NCI-H524 (cell line): Measurements from ENCODE around the gene TMCC2.
"Not testable (repeated sequence)": the region's sequence is repeated elsewhere in the genome, so short reads cannot be mapped to it uniquely, and the experiment has no call there.

Experiments used
- DNase-seq, 2 experiments: peaks; one replicate each; lab custom pipeline; 2025; lab: John Stamatoyannopoulos, UW

Gene TMCC2

DNA sequence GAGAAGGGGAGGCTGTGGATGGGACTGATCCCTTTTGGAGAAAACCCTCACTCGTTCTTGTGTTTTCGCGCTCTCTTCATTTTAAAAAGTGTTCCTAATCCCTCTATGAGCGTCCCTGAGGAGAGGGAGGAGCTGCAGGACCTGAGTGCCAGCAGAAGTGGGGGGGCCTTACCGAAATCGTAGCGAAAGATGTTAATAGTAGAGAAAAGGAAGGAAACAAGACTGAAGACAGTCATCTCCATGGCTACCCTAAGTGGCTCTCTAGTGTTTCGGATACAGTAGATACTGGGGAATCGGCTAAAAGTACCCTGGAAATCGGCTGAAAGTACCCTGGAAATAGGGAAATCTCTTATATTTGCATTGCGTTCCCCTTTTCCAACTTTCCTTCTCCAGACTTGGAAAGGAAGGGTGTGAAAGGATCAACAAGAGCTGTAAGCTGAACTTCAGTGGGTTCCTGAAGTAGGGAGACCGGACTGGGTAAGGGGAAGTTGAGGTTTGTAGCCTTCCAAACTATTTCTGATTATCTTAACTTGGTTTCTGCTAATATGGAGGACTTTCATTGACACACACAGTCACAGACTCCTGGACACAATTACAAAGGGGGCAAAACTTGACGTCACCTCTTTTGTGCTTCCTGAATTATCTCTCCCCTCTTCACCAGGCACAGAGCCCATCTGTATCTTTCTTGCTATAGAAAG, 15.8 kb upstream of the TMCC2 start:
- no peak for DNase-seq

DNA sequence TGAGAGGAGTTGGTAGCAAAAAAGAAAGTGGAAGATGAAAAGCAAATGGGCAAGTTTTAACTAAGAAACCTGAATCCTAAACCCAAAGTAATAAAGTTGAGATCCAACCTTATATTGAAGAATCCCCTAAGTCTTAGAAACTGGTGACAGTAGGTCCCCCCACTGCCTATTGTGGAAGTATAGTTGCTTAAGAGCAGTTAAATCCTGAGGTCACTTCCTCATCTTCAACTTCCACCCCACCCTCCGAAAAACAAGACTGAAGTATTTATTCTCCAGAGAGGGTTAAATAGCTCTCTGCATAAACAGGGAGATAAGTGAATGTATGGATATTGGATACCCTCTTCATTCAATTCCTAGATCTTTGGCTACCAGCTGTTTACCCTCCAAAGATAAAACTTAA, 13.0 kb upstream of the TMCC2 start:
- peak in 1 of 2 experiments; percentile 61 for DNase-seq

DNA sequence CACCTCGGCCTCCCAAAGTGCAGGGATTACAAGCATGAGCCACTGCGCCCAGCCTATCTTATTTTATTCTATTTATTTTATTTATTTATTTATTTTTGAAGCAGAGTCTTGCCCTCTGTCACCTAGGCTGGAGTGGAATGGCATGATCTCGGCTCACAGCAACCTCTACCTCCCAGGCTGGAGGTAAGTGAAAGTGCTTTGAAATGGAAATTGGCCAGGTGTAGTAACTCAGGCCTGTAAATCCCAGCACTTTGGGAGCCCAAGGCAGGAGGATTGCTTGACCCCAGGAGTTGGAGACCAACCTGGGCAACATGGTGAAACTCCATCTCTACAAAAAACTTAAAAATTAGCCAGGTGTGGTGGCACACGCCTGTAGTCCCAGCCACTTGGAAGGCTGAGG, 11.2 kb upstream of the TMCC2 start:
- DNase-seq: no peak

DNA sequence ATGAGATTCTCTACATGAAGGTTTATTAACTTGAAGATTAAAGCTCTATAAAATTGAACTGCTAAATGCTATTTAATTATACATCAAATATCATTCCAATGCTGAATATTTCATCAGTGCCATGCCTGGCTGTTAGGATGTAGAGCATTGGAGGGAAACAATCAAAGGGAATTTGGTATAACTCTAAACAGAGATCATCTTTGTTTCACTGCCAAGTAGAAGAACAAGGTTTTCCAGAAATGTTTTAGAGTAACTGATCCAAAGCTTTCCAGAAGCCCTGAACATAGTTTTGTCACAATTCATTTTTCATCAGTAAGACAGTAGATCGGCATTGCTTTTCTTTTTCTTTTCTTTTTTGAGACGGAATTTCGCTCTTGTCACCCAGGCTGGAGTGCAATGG, 10.3 kb upstream of the TMCC2 start:
- no peak for DNase-seq

DNA sequence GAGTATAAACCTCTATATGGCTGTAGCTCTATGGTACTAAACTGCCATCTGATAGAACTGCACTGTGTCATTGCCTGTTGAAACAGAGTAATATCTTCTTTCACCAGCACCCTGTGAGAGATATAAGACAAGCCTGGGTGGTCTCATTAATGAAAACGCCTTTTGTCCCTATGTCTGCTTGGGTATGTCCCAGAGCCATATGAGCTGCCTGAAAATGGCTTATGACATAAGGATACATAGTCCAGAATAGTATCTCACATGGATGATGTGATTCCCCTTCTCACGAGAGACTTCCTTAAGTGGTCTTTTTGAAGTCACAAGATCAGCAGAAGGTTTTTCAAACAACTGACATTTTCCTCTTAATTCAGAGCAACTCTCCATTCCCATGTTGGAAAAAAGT, 7.3 kb upstream of the TMCC2 start:
- no peak for DNase-seq

DNA sequence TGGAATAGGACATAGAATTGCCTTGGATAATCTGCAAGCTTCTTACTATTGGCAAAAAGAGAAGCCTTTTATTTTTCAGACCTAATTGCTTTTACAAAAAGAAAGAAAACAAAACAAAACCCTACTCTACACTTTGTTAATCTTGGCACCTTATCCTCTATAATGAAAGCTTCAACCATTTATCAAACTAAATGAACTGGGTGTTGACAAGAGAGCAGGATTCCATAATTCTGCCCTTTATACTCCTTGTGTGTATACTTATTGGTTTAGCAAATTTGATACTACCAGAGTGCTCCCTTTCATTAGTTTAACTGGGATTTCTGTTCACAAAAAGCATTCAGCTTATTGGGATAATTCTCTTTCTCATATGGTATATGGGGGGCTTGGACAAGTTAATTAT, 3.0 kb upstream of the TMCC2 start:
- no peak for DNase-seq

DNA sequence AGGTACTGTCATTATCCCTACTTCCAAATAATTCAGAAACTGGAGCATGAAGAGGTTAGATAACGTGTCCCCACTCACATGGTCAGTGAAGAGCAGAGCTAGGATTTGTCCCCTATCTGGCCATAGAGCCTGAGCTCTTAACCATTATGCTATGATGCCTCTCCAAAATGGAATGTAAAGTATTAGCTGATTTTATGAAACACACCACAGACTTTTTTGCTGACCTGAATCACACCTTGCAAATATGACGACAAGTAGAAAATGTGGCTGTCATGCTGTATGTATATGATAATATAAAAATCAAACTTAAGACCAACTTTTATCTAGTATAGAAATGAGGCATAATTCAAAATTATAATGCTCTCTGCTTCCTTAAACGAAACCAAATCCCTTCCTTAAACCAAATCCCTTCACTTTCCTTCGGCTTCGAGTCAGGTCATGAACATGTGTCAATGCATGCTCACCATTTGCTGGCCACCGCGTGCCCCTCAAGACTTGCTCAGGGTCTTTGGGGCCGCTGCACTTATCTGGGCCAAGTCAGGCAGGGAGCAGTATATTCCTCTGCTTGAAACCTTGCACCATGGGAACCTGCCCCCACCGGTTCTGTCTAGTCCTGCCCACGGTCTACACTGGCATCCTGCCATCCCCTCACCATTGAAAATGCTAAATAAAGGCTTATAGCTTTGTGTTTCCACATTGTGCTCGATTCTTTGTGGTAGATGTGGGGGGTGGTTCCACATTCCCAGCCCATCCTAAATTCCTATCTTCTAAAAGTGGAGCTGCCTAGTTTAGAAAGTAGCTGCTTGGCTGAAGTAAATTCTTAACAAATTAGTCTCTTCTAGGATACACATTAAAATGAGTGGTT, 1.6 kb upstream of the TMCC2 start:
- DNase-seq: no peak

DNA sequence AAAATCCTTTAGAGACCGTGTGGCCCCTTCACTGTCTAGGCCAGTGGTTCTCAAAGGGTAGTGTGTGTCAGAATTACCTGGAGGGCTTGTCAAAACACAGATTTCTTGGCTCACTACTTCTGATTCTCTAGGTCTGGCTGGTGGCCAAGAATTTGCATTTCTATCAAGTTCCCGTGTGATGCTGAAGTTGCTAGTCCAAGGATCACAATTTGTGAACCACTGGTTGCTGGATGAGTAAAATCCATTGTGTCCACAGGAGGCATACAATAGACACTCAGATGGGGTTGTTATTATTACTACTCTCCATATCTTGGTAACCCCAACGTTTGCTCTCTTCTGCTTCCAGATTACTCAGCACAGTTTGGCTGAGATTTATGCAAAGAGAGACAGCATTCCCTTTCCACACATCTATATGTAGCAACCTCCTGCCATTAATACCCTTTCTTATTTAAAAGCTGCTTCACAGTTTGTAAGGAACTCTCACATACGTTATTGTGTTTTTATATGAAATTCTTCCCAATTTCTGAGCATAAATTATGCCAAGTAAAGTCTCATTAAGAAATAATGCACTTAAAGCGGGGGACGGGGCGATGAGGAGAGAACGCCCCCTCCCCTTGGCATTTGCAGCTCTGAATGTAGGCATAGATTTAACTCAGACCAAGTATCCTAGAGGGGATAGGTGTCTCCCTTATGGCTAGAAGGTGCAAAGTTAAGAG, 720 bp upstream of the TMCC2 start:
- DNase-seq: peak; percentile 17 to 23

DNA sequence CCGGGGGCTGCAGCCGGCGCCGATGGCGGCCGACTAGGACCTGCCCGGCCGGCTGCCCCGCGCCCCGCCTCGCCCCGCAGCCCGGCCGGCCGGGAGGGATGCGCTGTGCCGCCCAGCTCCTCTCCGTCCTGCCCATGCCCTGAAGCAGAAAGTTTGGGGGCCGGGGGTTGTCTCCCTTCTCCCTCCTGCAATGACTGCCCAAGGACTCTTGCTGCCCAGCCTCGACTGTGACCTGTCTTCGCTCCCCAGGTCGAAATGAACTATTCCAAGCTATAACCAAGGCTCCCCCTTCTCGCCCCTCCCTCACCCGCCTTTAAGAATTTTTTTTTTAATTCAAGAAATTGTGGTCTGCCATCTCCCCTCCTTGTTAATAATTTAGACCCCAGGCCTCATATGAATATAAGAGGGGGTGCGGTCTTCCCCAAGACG, 361 bp downstream of the TMCC2 start:
- peak in 1 of 2 experiments; percentile 37 for DNase-seq

DNA sequence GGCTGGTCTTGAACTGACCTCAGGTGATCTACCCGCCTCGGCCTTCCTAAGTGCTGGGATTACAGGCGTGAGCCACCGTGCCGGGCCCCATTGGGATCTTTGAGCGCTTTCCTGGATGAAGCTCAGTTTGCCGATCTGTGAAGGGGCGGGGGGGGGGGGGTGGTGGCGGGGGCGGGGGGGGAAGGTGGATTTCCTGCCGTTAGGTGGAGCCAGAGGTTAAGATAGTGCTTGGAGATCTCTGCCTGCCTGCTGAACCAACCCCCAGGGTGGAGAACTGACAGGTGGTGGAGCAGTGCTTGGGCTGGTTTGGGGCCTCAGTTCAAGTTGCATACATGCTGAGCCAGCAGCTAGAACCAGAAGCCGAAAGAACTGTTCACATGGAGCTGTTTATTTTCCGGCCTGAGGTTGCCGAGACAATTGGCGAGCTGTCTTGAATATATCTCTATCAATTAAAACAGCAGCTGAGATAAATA, 1.7 kb downstream of the TMCC2 start:
- DNase-seq: peak; percentile 66 to 89

DNA sequence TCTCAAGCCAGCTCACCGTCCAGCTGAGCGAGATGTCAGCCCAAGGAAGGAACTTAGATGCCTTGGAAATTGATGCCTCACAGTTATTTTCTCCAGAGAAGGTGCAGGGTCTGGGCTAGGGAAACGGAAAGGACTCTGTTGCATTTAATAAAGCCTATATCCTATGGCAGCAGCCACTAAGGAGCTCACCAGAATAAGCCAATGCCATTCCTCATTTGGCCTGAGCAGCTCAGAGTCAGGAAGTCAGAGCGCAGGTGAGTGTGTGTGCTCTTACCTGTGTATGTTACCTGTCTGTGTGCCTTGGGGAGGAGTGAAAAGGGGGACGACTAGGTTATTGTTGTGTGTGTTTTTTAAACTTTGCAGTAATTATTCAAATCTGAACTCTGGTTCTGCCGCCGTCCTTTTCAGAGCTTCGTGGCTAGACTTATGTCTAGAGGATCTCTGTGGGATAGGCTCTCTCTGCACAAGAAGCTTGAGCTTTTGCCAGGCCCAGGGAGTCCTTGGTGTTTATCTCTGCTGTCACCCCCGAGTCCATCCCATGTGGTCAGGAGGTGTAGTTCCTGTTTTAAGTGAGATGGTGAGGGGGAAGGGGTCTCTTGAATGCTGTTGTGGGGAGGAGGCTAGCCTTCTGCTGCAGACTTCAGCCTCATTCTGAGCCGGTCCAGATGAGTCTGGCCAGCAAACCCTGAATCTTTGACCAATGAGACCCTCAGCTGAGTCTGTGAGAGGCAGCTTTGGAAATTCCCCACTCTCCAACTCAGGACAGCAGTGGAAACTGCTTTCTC, 2.4 kb downstream of the TMCC2 start:
- DNase-seq: no peak

DNA sequence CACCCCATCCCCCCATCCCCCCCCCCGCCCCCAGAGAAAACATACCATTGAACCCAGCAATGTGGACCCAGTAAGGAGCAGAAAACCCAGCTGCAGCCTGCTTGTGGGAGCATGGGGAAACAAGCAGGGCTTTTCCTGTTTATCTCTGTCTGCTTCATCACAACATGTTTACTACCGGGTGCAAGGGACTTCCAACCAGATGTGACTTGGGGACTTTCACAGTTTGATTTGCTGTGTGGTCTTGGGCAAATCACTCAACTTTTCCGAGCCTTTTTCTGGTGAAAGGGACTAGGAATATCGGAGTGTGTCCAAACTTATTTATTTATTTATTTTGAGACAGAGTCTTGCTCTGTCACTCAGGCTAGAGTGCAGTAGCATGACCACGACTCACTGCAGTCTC, 3.2 kb downstream of the TMCC2 start:
- no peak for DNase-seq

DNA sequence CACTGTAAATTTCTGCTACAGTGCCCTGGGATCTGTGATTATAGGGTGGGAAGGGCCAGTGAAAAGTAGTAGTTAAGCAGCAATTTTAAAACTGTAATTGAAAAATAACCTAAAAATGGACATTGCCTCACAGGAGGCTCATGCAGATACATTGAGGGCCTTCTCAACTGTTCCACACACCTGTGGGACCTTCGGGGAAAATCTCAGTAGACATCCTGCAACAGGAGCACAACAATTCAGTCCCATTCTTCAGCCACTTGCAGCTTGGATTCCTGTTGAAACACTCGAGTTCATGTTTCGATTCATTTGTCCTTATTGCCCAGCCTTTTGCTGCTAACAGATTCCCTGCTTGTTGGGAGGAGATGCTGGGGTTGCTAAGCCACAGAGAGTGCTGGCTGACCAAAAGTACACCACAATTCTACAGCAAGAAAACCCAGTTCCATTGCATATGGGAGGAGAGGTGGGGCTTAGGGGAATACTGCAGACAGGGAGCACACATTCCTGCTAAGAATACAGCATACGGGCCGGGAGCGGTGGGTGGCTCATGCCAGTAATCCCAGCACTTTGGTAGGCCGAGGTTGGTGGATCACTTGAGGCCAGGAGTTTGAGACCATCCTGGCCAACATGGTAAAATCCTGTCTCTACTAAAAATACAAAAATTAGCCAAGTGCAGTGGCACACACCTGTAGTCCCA, 4.5 kb downstream of the TMCC2 start:
- DNase-seq: no peak

DNA sequence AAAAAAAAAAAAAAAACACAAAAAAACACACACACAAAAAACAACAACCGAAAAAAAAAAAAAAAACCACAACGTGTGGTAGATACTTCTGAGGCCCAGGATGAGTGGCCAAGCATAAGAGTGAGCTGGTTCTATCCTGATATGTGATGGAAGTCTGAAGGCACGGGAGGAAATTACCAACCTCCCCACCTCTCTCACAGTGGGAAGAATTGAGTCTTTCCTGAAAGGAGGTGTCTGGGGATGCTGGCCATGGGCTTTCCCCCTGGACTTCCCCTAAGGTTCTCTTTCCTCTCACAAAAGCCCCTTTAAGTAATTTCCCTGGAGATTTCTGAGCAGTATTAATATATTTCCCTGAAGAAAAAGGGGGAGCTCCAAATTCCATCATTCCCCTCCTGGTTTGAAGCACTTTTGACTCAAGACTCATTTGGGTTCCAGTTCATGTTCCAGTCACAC, 5.2 kb downstream of the TMCC2 start:
- DNase-seq: no peak

DNA sequence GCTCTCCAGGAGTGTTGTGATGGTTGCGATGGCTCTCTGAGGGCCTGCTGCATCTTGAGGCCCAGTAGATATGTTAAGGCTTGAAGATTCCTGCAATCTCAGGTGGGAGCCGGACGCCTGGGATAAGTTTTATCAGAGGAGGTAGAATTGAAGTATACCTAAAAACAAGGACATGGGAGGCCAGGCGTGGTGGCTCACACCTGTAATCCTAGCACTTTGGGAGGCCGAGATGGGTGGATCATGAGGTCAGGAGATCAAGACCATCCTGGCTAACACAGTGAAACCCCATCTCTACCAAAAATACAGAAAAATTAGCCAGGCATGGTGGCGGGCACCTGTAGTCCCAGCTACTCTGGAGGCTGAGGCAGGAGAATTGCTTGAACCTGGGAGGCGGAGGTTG, 6.2 kb downstream of the TMCC2 start:
- not testable (repeated sequence) for DNase-seq

DNA sequence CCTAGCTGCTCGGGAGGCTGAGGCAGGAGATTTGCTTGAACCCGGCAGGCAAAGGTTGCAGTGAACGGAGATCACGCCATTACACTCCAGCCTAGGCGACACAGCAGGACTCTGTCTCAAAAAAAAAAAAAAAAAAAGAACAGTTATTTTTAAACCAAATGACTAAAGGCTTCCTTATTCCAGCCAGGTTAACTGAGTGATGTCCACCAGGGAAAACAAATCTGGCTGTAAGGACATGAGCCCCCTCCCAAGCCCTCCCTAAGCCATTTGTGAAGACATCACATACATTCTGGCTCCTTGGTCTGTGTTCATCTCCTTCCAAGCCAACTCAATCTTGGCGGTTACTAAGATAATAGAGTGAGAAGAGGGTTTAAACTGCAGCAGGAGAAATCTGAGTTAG, 8.2 kb downstream of the TMCC2 start:
- no peak for DNase-seq

DNA sequence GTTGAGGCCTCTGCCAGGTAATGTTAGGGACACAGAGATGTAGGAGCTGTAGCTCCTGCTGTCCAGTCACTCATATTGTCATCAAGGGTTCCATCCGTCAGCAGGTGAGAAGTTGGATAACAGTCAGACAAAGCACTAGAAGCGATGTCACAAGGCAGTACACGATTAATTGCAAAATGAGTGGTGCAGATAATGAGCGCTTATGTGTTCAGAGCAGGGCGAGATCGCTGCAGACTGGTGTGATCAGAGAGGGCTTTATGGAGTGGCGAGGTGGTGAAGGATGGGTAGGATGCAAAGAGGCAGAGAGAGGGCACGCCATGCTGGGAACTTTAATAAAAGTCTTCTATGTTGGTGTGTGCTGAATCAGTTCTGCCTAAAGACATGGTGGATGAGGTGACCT, 8.8 kb downstream of the TMCC2 start:
- no peak for DNase-seq

DNA sequence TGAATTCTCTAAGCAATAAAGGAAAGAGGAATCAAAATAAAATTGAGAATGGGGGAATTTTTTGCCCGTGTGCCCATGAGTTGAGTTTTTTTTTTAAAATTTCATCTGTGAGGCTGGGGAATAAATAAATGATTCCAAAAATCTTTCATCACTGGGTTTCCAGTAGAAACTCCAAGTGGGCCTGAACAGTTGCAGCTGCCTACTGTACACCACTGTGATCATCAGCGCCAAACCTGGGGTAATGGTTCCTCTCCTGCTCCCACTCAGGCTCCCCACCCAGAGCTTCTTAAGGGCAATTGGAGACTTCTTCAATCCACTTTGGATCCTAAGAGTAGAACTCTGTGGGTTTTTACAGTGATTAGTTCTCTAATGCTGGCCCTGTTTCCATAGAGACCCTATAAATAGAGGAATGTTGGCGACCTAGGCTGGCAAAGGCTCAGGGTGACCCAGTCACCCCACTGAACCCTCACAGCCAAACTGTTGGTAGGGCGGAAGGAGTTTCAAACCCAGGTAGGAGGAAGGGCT, 9.3 kb downstream of the TMCC2 start:
- DNase-seq: no peak

DNA sequence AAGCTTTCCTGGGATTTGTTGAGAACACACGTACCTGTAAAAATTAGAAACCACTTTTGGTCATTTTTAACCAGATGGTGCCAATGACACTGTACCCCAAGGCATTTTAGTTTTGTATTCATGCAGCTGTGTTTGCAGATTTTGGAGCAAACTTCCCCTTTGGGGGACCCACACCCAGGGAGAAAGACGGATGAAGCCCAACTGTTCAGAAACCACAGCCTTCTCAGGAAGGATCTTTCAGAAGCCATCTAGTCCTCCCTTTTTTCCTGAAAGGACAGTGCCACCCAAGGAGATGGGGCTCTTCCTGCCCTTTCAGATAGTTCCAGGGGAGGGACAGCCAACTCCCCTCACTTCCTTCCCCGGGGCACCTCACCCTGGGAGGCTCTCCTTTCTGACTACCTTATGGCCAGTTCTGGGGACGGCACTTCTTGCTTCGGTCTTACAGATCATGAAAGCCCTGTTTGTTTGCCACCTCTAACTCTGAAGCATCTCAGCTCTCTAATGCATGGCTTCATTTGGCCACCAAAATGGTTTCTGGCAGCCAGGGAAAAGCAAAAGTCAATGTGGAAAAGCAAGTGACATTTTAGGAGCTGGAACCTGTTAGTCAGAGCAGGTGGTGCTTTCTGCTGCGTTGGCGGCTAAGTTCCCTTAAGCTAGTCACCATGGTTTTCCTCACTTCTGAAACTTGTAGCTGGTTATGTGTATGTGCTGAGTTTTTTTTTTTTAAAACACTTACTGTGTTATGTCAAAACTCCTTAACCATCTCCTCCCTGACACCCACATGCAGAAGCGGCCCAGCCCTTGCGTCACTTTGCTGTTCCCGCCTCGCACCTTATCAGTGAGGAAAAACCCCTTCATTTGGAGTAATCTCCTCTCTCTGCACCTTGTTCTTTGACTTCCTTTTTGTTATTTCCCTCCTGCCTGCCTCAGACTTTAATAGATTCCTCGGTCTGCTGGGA, 10.1 kb downstream of the TMCC2 start:
- DNase-seq: no peak

DNA sequence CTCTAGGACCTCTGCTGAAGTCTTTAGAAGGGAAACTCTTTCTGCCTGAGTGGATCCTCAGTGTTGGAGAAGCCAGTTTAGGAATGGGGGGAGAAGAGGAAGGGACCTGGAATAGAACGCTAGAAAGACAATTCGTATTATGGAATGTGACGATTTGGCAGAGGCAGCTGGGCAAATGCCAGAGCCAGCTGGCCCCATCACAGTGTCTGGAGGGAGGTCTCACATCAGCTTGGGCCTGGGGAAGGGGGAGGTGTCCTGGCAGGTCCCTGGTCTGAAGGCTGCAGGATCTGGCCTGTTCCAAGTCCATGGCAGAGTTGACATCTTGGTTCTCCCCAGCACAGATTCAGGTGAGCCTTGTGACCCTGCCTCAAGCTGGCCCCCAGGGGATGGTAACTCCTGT, 11.3 kb downstream of the TMCC2 start:
- DNase-seq: no peak
